Left ventricle myocardium superior (tissue), 1 donor: ENCODE measurements around the gene USP25. TPM values are rescaled to one million over a fixed set of nuclear protein-coding genes. Genes with fewer than 3 reads are reported as not detected.
"Not testable (repeated sequence)": the region's sequence is repeated elsewhere in the genome, so short reads cannot be mapped to it uniquely, and the experiment has no call there.

Experiments used
- ATAC-seq: fragments of 200-7000 bp; cut with Tn5 transposase; one replicate; pipeline ENCODE4 v1.9.1; 2020; ENCODE audit warnings: mild to moderate bottlenecking, moderate library complexity
- DNase-seq: peaks from one replicate; pipeline ENCODE4 v3.0.0-alpha.2; 2020
- intact Hi-C: fragments of 100-400 bp; cut with micrococcal nuclease; formaldehyde crosslinking; loops from one replicate; pipeline ENCODE4 v1.11.0; 2022
- total RNA-seq: library from RNA; stranded (reverse); fragmentation: NEBNext Ultra II Directional; extraction: Animal tissue kit (Norgen Biotek cat#: 25700); gene quantifications from one replicate; pipeline ENCODE4 v1.2.1, GENCODE V29; 2021
- donor health status: DM: no; HTN: yes; CAD: no; lungs with severe emphysema.

Gene USP25
- total RNA-seq, 1 donor from 2014 or later: 46.0 TPM

- intact Hi-C loops: no loop called here
- DNase-seq: no peak
- no peak for ATAC-seq
Measured at GRCh38 chr21:15728046-15728445, 1.7 kb upstream of the USP25 start.

GRCh38 chr21:15729346-15729673 lies 472 bp upstream of the USP25 start:
- no peak for ATAC-seq
- intact Hi-C loops: no loop called here
- DNase-seq: no peak

- ATAC-seq (no peak), DNase-seq (no peak)
- intact Hi-C loops: loop anchor here (10.0 kb wide), 1 partner anchor 94 kb away; no protein-coding TSS in a partner anchor
Measured at GRCh38 chr21:15730484-15731242, 881 bp downstream of the USP25 start.

- intact Hi-C loops: loop anchor here (10.0 kb wide), 1 partner anchor 94 kb away; no protein-coding TSS in a partner anchor
- DNase-seq: no peak
- ATAC-seq: no peak
Measured at GRCh38 chr21:15731243-15731613, 1.4 kb downstream of the USP25 start.

- intact Hi-C loops: loop anchor here (10.0 kb wide), 1 partner anchor 92 kb away; no protein-coding TSS in a partner anchor
- DNase-seq (no peak), ATAC-seq (no peak)
Measured at GRCh38 chr21:15732290-15732995, 2.7 kb downstream of the USP25 start.

GRCh38 chr21:15732996-15733329 lies 3.2 kb downstream of the USP25 start:
- DNase-seq (no peak), ATAC-seq (no peak)
- intact Hi-C loops: loop anchor here (10.0 kb wide), 1 partner anchor 92 kb away; no protein-coding TSS in a partner anchor

GRCh38 chr21:15735409-15735808 lies 5.6 kb downstream of the USP25 start:
- intact Hi-C loops: loop anchor here (10.0 kb wide), 1 partner anchor 89 kb away; no protein-coding TSS in a partner anchor
- DNase-seq: no peak

GRCh38 chr21:15735931-15736330 lies 6.1 kb downstream of the USP25 start:
- ATAC-seq: peak; percentile 14
- DNase-seq: not testable (repeated sequence)
- intact Hi-C loops: loop anchor here (10.0 kb wide), 1 partner anchor 89 kb away; no protein-coding TSS in a partner anchor

More at GRCh38 chr21:15735409-15735808, 5.6 kb downstream of the USP25 start:
- ATAC-seq: no peak

- not testable (repeated sequence) for DNase-seq, ATAC-seq
- intact Hi-C loops: loop anchor here (10.0 kb wide), 1 partner anchor 86 kb away; no protein-coding TSS in a partner anchor
Measured at GRCh38 chr21:15738779-15739178, 9.0 kb downstream of the USP25 start.

GRCh38 chr21:15740383-15740782 lies 10.6 kb downstream of the USP25 start:
- DNase-seq (no peak), ATAC-seq (no peak)
- intact Hi-C loops: no loop called here

GRCh38 chr21:15741510-15741909 lies 11.7 kb downstream of the USP25 start:
- intact Hi-C loops: no loop called here
- DNase-seq (no peak), ATAC-seq (no peak)

- no peak for DNase-seq
- intact Hi-C loops: no loop called here
- ATAC-seq: peak; percentile 46
Measured at GRCh38 chr21:15742052-15742670, 12.4 kb downstream of the USP25 start.

- no peak for DNase-seq
- intact Hi-C loops: no loop called here
- ATAC-seq: no peak
Measured at GRCh38 chr21:15742694-15743093, 12.9 kb downstream of the USP25 start.

- ATAC-seq (peak; percentile 41), DNase-seq (no peak)
- intact Hi-C loops: no loop called here
Measured at GRCh38 chr21:15743593-15743992, 13.8 kb downstream of the USP25 start.

- intact Hi-C loops: no loop called here
- ATAC-seq (no peak), DNase-seq (no peak)
Measured at GRCh38 chr21:15744926-15745325, 15.1 kb downstream of the USP25 start.

GRCh38 chr21:15748586-15748985 lies 18.8 kb downstream of the USP25 start:
- intact Hi-C loops: no loop called here
- DNase-seq (no peak), ATAC-seq (no peak)

- DNase-seq (no peak), ATAC-seq (no peak)
- intact Hi-C loops: no loop called here
Measured at GRCh38 chr21:15749082-15749860, 19.5 kb downstream of the USP25 start.

- intact Hi-C loops: no loop called here
- ATAC-seq (peak; percentile 34), DNase-seq (no peak)
Measured at GRCh38 chr21:15749861-15750159, 20.0 kb downstream of the USP25 start.

GRCh38 chr21:15751037-15751436 lies 21.3 kb downstream of the USP25 start:
- intact Hi-C loops: no loop called here
- peak; percentile 63 for ATAC-seq
- DNase-seq: no peak
